Psoas muscle (tissue), 8 donors: Measurements from ENCODE around the gene LRRK1. TPM values are rescaled to one million over a fixed set of nuclear protein-coding genes. Genes with fewer than 3 reads are reported as not detected.
A peak's percentile ranks its signal among the peaks of the same experiment; 100 is the strongest.

Source experiments
- ATAC-seq, 4 donors: fragments of 200-7000 bp; cut with Tn5 transposase; one replicate each; pipeline ENCODE4 v1.9.1; 2020; ENCODE audit warnings: moderate library complexity in 3 of 4, mild to moderate bottlenecking in 2 of 4
- DNase-seq, 2 donors: peaks; one replicate each; pipeline ENCODE4 v3.0.0-alpha.2; 2020
- H3K27ac ChIP-seq: fragments of 200-600 bp; one replicate; pipeline ENCODE4 v1.8.0; 2022
- H3K27me3 ChIP-seq, 3 donors: fragments of 200-600 bp in 1 of 3; one replicate each; pipeline versions ENCODE4 v1.6.1 to v1.8.0; 2013 to 2022; ENCODE audit warnings: low read length in 2 of 3, mild to moderate bottlenecking in 2 of 3, moderate library complexity in 1 of 3; ENCODE audit not compliant: insufficient read depth in 3 of 3
- H3K36me3 ChIP-seq, 2 donors: fragments of 200-600 bp in 1 of 2; one replicate each; pipeline versions ENCODE4 v1.6.1 to v1.8.0; 2013 to 2022; ENCODE audit warnings: low read depth in 1 of 2, mild to moderate bottlenecking in 1 of 2, moderate library complexity in 1 of 2; ENCODE audit not compliant: insufficient read depth in 1 of 2
- H3K4me1 ChIP-seq: fragments of 200-600 bp; one replicate; pipeline ENCODE4 v1.8.0; 2022
- H3K4me3 ChIP-seq: fragments of 200-600 bp; one replicate; pipeline ENCODE4 v1.8.0; 2022; ENCODE audit warnings: mild to moderate bottlenecking
- H3K9me3 ChIP-seq: fragments of 200-600 bp; one replicate; pipeline ENCODE4 v1.8.0; 2022
- WGBS, 3 donors: extraction: QIAGEN DNeasy Blood & Tissue Kit; methylation state at CpG; one replicate each; pipeline versions ENCODE4 v1.1.6 to v1.1.7; 2013; 5-methylcytosine and 5-hydroxymethylcytosine counted together
- intact Hi-C, 2 donors: fragments of 100-400 bp; cut with DNase I; formaldehyde crosslinking; loops; one replicate each; pipeline versions ENCODE4 v1.11.0 to v1.14.2; 2022
- polyA plus RNA-seq, 3 donors: library from polyadenylated mRNA; stranded (reverse); fragments of 200-250 nt; gene quantifications; one replicate each; pipeline ENCODE4 v1.2.3, GENCODE V29; 2013
- total RNA-seq, 4 donors: library from RNA; stranded (reverse); fragmentation: NEBNext Ultra II Directional in 2 of 4; extraction: Animal tissue kit (Norgen Biotek cat#: 25700) in 2 of 4; gene quantifications; one replicate each; pipeline versions ENCODE4 v1.2.1 to v1.2.4, GENCODE V29; 2021 to 2023
- TF ChIP-seq, protein P1 (sequence below): fragments of 200-600 bp; IDR thresholded peaks from one replicate; pipeline ENCODE4 v1.8.0; 2022; ENCODE audit warnings: antibody characterized with exemption
- donor health status: healthy with polysubstance abuse.
- donor health status: DM: no; HTN: no; CAD: no; lungs with moderate emphysema.
- donor health status: Bipolar disorder and iron deficiency.
- donor health status: healthy.
- donor health status: DM: yes; HTN: yes; CAD: no.
- donor health status: DM: no; HTN: no; CAD: no.
- donor health status: DM: no; HTN: no; CAD: no.
- donor health status: DM: yes; HTN: yes; CAD: no.

The LRRK1 gene
- total and polyA plus RNA-seq, 7 donors: 0.91 to 7.6 (median 2.6) TPM

DNA sequence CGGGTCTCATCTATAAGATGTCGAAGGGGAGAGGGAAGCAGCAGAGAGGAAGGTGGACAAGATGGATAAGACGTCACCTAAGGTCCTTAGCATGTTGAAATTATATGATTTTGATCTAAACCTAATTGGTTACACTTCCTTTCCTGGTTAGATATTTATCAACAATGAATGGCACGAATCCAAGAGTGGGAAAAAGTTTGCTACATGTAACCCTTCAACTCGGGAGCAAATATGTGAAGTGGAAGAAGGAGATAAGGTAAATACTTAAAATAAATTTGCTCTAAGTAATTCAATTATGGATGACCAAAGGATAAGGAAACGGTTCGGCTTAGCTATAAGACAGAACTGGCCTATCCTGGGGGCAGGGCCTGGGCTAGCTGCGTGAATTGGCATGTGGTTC, 34.0 kb upstream of the LRRK1 start:
- H3K4me1 ChIP-seq: no peaks in the 10 kb centered on the region
- intact Hi-C loops: no loop called here
- WGBS, 3 donors: 75 to 82% (median 75%) methylated on average over 8 of the region's 8 CpGs
- H3K27ac ChIP-seq: no peak overlapping the region
- H3K36me3 ChIP-seq: no peaks in the 10 kb centered on the region
- ATAC-seq: no peak
- no peaks in the 10 kb centered on the region for H3K9me3 ChIP-seq
- H3K4me3 ChIP-seq: no peak overlapping the region
- DNase-seq: peak in 1 of 2 donors; percentile 12
- TF ChIP-seq, protein P1, sequence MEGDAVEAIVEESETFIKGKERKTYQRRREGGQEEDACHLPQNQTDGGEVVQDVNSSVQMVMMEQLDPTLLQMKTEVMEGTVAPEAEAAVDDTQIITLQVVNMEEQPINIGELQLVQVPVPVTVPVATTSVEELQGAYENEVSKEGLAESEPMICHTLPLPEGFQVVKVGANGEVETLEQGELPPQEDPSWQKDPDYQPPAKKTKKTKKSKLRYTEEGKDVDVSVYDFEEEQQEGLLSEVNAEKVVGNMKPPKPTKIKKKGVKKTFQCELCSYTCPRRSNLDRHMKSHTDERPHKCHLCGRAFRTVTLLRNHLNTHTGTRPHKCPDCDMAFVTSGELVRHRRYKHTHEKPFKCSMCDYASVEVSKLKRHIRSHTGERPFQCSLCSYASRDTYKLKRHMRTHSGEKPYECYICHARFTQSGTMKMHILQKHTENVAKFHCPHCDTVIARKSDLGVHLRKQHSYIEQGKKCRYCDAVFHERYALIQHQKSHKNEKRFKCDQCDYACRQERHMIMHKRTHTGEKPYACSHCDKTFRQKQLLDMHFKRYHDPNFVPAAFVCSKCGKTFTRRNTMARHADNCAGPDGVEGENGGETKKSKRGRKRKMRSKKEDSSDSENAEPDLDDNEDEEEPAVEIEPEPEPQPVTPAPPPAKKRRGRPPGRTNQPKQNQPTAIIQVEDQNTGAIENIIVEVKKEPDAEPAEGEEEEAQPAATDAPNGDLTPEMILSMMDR: no peak
- peaks cover 0 to 8% (median 0%) of the 10 kb centered on the region in 3 donors for H3K27me3 ChIP-seq

DNA sequence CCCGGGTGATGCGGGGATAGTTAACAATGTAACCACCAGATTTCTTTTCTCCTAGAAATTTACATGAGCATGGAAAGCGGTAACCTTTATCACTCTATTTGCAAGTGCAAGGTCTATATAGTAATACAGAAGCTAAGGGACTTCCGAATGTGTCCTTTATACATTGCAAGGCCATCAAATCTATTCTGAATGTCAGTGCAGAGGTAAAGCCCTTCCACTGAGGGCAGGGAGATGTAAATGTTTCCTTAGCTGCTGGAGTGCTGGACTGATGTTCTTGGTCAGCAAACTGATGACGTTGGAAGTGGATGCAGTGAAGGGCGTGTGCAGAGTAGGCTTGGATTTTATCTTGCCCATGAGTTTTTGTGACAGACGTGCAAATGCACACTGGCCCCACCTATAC, 33.3 kb upstream of the LRRK1 start:
- 87 to 91% (median 89%) methylated on average over 7 of the region's 7 CpGs for WGBS, 3 donors
- ATAC-seq: no peak
- intact Hi-C loops: no loop called here
- Histone ChIP-seq H3K9me3 (no peaks in the 10 kb centered on the region), H3K27ac (no peak overlapping the region), H3K27me3 (peaks cover 0 to 1% (median 0%) of the 10 kb centered on the region in 3 donors), H3K4me3 (no peak overlapping the region), H3K36me3 (no peaks in the 10 kb centered on the region), H3K4me1 (no peaks in the 10 kb centered on the region)
- DNase-seq: no peak
- TF ChIP-seq, protein P1: no peak

DNA sequence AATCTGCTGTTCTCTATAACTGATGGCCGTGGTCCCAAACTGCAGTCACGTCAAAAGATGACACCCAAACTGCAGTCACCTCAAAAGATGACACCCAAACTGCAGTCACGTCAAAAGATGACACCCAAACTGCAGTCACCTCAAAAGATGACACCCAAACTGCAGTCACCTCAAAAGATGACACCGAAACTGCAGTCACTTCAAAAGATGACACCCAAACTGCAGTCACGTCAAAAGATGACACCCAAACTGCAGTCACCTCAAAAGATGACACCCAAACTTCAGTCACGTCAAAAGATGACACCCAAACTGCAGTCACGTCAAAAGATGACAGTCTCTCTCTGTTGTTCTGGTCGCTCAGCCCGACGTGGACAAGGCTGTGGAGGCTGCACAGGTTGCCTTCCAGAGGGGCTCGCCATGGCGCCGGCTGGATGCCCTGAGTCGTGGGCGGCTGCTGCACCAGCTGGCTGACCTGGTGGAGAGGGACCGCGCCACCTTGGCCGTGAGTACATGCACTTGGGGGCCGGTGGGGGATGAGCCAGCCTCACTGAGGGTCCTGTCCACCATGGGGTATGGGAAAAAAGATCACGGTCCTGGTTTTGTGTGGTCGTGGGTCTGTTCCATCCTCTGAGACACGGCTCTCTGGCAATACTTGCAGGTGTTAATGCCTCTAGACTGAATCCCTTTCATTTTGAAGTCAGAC, 31.8 kb upstream of the LRRK1 start:
- TF ChIP-seq, protein P1: no peak
- Histone ChIP-seq H3K36me3 (peaks cover 0 to 11% of the 10 kb centered on the region in 2 donors), H3K27me3 (peaks cover 0 to 2% (median 0%) of the 10 kb centered on the region in 3 donors), H3K9me3 (no peaks in the 10 kb centered on the region), H3K4me1 (no peaks in the 10 kb centered on the region), H3K27ac (no peak overlapping the region), H3K4me3 (no peak overlapping the region)
- WGBS, 3 donors: 92 to 94% (median 94%) methylated on average over 22 of the region's 22 CpGs
- ATAC-seq: no peak
- intact Hi-C loops: no loop called here
- no peak for DNase-seq

DNA sequence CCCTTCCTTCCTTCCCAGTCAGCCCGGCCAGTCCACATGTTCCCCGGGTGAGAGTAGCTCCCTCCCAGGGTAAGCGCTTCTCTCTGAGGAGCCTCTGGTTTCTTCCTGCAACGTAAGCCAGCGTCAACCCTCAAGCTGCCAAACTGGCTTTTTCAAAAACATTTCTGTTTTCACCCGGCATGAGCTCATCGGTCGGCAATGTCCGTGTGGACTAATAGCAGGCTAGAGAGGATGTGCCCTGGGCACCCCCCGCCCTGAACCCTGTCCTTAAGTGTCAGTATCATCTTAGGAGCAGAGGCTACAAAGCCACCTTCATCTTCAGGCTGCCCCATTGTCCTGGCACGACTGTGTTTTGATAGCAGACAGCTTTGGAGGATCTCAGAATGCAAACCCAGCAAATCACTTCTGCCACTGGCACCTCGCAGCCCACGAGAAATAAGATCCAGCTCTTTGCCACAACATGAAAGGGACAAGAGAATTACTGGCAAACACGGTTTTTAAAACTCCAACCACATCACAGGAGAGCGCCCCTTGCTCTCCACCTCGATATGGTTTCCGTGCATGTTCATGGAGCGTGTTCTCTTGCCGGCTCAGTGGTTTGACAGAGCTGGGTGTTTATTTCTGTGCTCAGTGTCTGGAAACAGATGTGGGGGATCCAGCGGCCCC, 29.6 kb upstream of the LRRK1 start:
- peak; percentile 71 to 78 for DNase-seq
- Histone ChIP-seq H3K4me1 (no peaks in the 10 kb centered on the region), H3K27me3 (peaks cover 0 to 2% (median 0%) of the 10 kb centered on the region in 3 donors), H3K4me3 (no peak overlapping the region), H3K9me3 (no peaks in the 10 kb centered on the region), H3K36me3 (peaks cover 0 to 15% of the 10 kb centered on the region in 2 donors), H3K27ac (no peak overlapping the region)
- peak in 3 of 4 donors; percentile 41 to 61 (median 61) for ATAC-seq
- WGBS, 3 donors: 28 to 37% (median 32%) methylated on average over 20 of the region's 20 CpGs
- intact Hi-C loops: no loop called here
- TF ChIP-seq, protein P1: no peak
